ENCODE data around the gene TOP1. TPM values are rescaled to one million over a fixed set of nuclear protein-coding genes. Genes with fewer than 3 reads are reported as not detected.

Gene TOP1
- polyA plus RNA-seq, 1 of the 3 experiments (the other 2 are of a cell fraction): 11.9 TPM

Small RNAs within 50 kb of the gene (small RNA-seq; reads per million reads assigned to genes)
- 0 to 0.43 (median 0) reads per million in 7 experiments for gene MIR6871
- gene RNU2-52P: 0 to 1.6 (median 0.10) reads per million in 7 experiments

Other genes with a start within 250 kb of the TOP1 start
- gene PLCG1, start 108.7 kb downstream of the TOP1 start, polyA plus RNA-seq (2012; rRNA removed): 81.4 and 81.9 TPM in 2 replicates